ENCODE results near the gene NUDC. TPM values are rescaled to one million over a fixed set of nuclear protein-coding genes. Genes with fewer than 3 reads are reported as not detected.

NUDC gene
- total and polyA plus RNA-seq, 9 of the 15 experiments (the other 6 are each of a cell fraction or from before 2014, with no cell fraction given): 9.8 to 234 (median 149) TPM

DNA sequence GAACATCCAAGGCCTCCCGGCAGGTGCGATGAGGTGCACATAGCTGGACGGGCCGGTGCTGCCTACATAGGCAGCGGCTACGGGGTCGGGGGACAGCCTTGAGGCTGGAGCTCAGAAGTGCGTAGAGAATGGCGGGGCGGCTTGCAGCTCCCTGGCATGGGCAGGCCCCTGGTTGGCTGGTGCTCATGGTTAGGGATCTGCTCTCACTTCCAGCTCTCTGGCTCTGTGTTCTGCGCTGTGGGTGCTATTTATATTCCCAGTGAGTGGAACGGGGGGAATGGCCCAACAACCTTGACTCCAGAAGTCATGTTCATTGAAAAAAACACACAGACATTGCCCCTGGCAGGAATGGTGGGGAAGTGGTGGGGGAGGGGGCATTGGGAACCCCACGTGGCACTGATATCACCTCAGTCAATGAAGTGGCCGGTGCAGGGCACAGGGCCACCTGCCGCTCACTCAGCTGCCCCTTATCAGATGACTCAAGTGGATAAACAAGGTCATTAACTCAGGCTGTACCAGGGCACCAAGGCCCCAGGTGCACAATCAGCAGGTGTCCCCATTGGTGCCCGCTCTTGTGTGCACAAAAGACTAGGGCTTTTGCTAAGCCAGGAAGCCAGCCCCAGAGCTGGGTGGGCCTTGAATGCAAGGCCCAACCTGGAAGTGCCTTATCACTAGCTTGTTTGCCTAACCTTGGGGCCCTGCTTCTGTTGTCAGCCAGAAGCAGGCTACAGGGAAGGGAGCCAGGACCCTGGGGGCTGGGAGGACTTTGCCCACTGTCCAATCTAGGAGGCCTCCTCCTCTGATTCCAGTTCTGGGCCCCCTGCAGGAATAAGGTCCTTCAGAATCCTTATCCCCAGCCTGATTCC lies 7.6 kb upstream of the NUDC start, which contains the start of gene NR0B2 (continued):
- TF ChIP-seq ZNF592 (IDR thresholded peaks at IDR 0.05) (peak; percentile 94), POLR2AphosphoS5 (IDR thresholded peaks at IDR 0.05; ENCODE audit: control insufficient read depth, insufficient read depth, low read depth, low read length) (no peak), RFX7 (CRISPR knock-in tag; IDR thresholded peaks at IDR 0.05) (no peak), ZFP1 (CRISPR knock-in tag; IDR thresholded peaks at IDR 0.05) (no peak), ZNF586 (CRISPR knock-in tag; conservative IDR thresholded peaks at IDR 0.05) (no peak), BRCA1 (IDR thresholded peaks at IDR 0.05) (no peak), BRCA1 (CRISPR knock-in tag; IDR thresholded peaks at IDR 0.05) (no peak), E4F1 (CRISPR knock-in tag; IDR thresholded peaks at IDR 0.05; ENCODE audit: borderline replicate concordance) (no peak), PRPF4 (IDR thresholded peaks at IDR 0.05; ENCODE audit: insufficient read depth, low read depth, low read length, poor library complexity, severe bottlenecking) (no peak), NR3C1 (CRISPR knock-in tag; IDR thresholded peaks at IDR 0.05) (no peak), HINFP (tag; conservative IDR thresholded peaks at IDR 0.05; ENCODE audit: low read depth) (no peak)
- TF ChIP-seq, protein P1, sequence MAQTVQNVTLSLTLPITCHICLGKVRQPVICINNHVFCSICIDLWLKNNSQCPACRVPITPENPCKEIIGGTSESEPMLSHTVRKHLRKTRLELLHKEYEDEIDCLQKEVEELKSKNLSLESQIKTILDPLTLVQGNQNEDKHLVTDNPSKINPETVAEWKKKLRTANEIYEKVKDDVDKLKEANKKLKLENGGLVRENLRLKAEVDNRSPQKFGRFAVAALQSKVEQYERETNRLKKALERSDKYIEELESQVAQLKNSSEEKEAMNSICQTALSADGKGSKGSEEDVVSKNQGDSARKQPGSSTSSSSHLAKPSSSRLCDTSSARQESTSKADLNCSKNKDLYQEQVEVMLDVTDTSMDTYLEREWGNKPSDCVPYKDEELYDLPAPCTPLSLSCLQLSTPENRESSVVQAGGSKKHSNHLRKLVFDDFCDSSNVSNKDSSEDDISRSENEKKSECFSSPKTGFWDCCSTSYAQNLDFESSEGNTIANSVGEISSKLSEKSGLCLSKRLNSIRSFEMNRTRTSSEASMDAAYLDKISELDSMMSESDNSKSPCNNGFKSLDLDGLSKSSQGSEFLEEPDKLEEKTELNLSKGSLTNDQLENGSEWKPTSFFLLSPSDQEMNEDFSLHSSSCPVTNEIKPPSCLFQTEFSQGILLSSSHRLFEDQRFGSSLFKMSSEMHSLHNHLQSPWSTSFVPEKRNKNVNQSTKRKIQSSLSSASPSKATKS (CRISPR knock-in tag; IDR thresholded peaks at IDR 0.05): no peak
- TF ChIP-seq, protein P2, sequence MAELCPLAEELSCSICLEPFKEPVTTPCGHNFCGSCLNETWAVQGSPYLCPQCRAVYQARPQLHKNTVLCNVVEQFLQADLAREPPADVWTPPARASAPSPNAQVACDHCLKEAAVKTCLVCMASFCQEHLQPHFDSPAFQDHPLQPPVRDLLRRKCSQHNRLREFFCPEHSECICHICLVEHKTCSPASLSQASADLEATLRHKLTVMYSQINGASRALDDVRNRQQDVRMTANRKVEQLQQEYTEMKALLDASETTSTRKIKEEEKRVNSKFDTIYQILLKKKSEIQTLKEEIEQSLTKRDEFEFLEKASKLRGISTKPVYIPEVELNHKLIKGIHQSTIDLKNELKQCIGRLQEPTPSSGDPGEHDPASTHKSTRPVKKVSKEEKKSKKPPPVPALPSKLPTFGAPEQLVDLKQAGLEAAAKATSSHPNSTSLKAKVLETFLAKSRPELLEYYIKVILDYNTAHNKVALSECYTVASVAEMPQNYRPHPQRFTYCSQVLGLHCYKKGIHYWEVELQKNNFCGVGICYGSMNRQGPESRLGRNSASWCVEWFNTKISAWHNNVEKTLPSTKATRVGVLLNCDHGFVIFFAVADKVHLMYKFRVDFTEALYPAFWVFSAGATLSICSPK (IDR thresholded peaks at IDR 0.05; ENCODE audit: borderline replicate concordance): no peak
